GM04503 (cell line): ENCODE data around the gene KRTAP10-11.

Experiments used
- DNase-seq: peaks from one replicate; pipeline ENCODE4 v3.0.0-alpha.2; 2012; ENCODE audit warnings: low read depth

The KRTAP10-11 gene

DNA sequence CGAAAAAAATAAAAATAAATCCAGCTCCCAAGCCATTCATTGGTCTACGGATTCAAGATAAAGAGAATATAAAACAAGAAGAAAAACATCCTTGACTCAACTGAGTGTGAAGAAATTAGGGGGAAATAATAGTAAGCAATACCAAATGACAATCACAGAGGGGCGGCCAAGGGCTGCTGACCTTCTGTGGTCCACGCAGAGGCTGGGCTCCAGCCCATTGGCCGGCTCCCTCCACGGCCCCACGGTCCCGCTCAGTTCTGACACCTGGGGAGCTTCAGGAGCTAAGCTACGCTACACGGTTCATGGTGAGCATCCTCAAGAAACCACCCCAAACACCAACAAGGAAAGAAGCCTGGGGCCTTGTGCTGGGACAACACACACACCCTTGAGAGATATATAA, 50.4 kb downstream of the KRTAP10-11 start:
- no peak for DNase-seq
